Stimulated activated CD8-positive, alpha-beta memory T cell treated with anti-CD3 and anti-CD28 coated beads, Interleukin-4, amount 100 ng/mL, for 24 hours (primary cell): Measurements from ENCODE around the gene PPP6R3.
A peak's percentile ranks its signal among the peaks of the same experiment; 100 is the strongest.
"Not testable (repeated sequence)": the region's sequence is repeated elsewhere in the genome, so short reads cannot be mapped to it uniquely, and the experiment has no call there.

ENCODE experiments used
- DNase-seq: peaks from one replicate; pipeline ENCODE4 v3.0.0-alpha.2; 2020; ENCODE audit warnings: low read depth

The PPP6R3 gene

GRCh38 chr11:68457216-68457897 lies 3.2 kb upstream of the PPP6R3 start:
- DNase-seq: no peak

GRCh38 chr11:68457898-68458249 lies 2.7 kb upstream of the PPP6R3 start:
- DNase-seq: no peak

- not testable (repeated sequence) for DNase-seq
These were observed 2.2 kb upstream of the PPP6R3 start for GRCh38 chr11:68458340-68458739.

DNA sequence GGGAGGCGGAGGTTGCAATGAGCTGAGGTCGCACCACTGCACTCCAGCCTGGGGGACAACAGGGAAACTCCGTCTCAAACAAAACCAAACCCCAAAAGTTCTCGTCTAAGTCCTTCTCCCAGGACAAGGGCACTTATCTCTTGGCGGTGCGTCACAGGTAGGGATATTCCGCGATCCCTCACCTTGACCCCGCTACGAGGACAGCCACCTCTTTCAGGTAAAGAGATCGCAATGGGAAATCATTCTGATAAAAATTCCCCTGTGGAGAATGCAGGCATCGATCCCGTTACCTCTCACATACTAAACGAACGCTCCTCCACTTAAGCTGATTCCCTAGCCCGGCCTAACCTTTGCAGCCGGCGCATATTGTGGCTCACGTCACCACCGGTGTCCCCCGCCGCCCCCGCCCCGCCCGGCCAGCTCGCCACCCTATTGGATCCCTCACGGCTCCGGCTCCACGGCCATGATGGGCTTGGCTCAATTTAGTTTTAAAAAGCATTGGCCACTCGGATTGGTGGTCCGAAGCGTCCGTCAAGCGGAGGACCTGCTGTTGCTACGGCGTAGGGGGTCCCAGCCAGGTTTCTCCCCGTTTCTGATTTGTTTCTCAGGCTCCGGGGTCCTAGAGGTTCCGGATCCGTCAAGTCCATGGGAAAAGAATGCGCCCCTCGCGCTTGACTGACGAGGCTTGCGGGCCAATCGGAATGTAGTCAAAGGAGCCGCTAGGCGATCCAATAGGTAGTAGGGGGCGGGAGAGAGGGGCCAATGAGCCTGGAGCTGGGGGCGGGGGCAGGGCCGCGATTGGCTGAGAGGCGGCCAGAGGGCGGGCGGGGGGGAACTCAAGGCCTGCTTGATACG lies 439 bp upstream of the PPP6R3 start:
- DNase-seq: peak; percentile 91

- no peak for DNase-seq
These were observed 994 bp downstream of the PPP6R3 start for GRCh38 chr11:68461575-68461917.

DNA sequence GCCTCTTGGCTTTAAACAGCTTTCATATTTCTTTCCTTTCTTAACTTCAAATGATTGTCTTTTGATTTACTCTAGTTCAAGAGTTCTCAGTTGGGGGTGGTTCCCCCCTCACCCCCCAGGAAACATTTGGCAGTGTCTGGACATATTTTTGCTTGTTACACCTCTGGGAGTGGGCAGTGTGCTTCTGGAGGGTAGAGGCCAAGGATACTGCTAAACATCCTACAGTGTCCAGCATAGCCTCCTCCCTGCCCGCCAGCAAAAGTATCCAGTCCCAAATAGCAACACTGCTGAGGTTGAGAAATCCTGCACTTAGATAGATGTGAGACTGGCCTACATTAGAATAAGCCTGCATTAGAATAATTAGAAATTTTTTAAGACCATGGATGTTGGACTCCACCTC lies 3.2 kb downstream of the PPP6R3 start:
- DNase-seq: no peak

GRCh38 chr11:68467201-68467834 lies 6.8 kb downstream of the PPP6R3 start:
- DNase-seq: no peak

- DNase-seq: no peak
These were observed 7.8 kb downstream of the PPP6R3 start for GRCh38 chr11:68468217-68468828.

- DNase-seq: no peak
These were observed 8.6 kb downstream of the PPP6R3 start for GRCh38 chr11:68469122-68469521.

DNA sequence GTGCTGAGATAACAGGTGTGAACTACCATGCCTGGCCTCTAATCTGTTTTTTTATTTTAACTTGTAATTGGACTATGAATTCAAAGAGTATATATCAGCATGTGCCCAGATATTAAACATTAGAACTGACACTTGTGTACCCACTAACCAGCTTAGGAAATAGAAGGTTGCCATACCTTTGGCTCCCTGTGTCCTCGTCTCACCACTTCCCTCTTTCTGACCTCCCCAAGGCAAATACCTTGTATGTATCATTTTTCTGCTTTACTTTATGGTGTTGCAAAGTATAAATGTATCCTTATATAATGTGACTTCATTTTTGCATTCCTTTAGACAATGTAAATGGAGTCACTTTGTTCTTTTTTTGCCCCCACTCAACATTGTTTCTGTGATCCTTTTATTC lies 9.1 kb downstream of the PPP6R3 start:
- DNase-seq: no peak

DNA sequence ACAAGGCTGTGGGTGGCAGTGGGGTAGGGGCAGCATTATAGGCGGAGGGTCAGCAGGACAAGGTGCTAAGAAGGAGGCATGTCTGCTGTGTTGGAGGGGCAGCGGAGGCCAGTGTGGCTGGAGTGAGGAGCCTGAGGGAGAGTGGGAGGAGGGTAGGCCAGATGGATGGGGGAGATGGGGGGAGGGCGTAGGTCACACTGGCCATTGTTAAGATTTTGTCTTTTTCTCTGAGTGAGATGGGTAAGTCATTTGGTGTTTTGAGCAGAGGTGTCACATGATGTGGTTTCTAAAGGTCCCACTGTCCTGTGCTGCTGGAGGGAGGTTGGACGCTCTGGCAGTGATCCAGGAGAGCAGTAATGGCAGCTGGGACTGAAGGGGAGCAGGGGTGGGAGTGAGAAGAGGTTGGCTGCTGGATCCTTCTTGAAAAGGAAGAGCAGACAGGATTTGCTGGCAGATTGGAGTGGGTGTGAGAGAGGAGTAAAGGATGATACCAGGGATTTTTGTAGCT lies 9.8 kb downstream of the PPP6R3 start:
- DNase-seq: no peak

GRCh38 chr11:68471360-68472340 lies 11.1 kb downstream of the PPP6R3 start:
- DNase-seq: no peak

- DNase-seq: no peak
These were observed 12.2 kb downstream of the PPP6R3 start for GRCh38 chr11:68472778-68473177.

DNA sequence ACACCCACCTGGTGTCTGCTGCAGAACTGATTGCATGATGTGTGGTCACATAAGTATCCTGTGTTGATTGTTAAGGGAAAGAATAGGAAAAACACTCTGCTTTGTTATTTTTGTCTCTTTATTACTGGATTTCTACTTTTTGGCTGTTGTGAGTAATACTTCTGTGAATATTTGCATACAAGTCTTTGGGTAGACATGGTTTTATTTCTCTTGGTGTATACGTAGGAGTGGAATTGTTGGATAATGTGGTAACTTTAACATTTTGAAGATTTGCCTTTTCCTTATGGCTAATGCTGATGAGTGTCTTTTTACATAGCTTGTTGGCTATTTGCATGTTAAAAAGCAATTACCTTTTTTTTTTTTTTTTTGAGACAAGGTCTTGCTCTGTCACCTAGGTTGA lies 13.1 kb downstream of the PPP6R3 start:
- DNase-seq: no peak

GRCh38 chr11:68475626-68476025 lies 15.1 kb downstream of the PPP6R3 start:
- DNase-seq: not testable (repeated sequence)

- no peak for DNase-seq
These were observed 18.8 kb downstream of the PPP6R3 start for GRCh38 chr11:68479390-68479789.

DNA sequence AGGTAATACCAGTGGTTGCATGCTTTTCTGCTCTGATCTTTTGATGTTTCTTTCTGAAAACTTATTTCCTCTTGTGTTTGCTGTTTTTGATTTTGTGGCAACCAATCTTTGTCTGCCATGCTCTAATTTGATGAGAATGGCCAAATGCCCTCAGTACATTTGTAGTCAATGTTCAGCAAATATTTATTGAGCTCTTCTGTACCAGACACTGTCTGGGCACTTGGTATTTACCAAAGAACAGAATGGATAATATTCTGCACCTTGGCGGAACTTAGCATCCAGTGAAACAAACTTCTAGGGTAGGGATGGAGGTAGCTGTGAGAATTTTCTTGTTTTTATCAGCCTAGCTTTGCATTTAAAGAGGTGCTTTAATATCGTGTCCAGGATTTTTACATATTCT lies 19.6 kb downstream of the PPP6R3 start:
- no peak for DNase-seq

DNA sequence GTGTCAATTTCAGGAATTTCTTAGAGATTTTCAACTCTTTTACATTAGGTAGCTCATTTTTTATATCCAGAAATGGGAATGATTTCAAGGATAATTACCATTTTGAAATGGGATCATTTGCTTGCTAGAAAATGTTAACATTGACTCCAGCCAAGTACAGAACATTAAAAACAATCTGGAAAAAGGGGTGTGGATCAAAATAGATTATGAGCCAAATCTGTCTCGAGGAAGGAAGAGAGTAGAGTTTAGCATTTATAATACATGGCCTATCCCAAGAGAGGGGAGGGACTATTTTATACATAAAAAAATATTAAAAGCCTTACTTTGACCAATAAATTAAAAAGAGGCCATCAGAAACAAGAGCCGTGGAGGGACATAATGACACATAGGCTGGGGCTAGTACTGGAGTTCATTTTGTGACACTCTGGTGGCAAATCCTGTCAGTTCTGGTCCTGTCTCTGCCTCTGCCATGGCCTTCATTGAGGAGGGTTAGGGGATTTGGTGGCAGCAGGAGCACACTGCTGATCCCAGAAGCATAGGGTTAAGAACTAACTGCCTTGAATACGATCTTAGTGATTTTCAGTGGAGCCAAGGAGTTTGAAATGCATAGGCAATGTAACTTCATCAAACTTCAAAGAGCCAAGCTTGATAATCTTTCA lies 20.4 kb downstream of the PPP6R3 start:
- DNase-seq: no peak

DNA sequence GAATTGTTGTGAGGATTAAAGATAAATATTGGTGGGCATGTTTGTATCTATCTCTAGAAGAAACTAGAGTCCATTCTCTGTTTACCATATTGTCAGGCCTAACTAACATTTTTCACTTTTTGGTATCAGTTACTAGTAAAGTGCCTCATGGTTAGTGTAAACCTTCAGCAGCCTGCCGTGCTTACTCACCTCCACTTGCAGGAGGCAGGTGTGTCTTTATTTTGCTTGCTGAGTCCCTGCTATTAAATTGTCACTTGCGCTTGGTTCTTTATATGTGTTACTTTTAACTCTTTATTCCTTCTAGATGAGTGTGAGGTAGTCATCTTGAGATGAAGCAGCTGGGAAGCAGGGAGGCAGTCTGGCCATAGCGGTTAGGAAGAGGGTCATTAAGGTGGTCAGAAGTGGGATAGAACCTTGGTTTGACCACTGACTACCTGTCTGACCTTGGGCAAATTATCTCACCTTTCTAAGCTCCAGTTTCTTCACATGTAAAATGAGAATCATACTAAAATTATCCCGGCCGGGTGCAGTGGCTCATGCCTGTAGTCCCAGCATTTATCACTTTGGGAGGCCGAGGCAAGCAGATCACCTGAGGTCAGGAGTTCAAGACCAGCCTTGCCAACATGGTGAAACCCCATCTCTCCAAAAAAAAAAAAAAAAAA lies 21.2 kb downstream of the PPP6R3 start:
- DNase-seq: no peak

- no peak for DNase-seq
These were observed 28.1 kb downstream of the PPP6R3 start for GRCh38 chr11:68488623-68489022.
